ENCODE data around the gene CHRNA4. TPM values are rescaled to one million over a fixed set of nuclear protein-coding genes. Genes with fewer than 3 reads are reported as not detected.

Gene CHRNA4
- polyA plus RNA-seq, 12 donors = 0.22 to 2.5 (median 1.1) TPM; not detected in 2

DNA sequence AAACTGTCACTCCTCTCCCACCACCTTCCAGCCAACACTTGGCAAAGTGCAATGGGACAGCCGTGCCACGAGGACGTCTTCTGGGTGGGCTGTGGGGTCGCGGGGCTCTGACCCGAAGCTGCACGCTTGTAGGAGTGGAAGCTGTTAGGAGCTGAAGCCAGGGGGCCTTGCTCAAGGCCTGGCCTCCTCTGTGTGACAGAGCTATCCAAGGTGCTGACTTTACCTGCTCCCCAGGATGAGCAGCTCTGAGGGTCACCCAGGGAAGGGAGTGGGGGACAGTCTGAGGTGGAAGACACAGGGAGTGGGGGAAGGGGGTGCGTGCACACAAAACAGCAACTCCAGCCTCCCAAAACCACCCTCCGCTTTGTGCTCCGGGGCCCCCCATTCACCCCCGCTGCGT lies 17.5 kb upstream of the CHRNA4 start:
- DNase-seq = no peak

DNA sequence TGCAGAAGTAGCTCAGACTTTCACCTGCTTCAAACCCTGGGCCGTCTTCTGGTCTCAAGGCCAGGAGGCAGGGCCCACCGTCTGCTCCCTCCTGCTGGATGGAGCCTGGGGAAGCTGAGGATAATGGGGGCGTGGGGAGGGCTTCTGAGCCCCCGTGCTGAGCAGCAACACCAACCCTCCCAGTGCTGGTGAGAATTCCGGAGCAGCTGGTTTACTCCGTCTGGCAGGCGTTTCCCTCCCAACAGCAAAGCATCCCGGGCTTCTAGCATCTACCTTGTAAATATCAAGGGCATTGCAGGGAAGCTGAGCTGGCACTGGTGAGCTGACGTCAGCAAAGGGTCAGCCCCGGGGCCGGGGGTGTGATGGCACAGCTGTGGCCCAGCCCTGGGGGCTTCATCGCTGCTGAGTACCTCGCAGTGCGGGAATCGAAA lies 16.8 kb upstream of the CHRNA4 start:
- no peak for DNase-seq

DNA sequence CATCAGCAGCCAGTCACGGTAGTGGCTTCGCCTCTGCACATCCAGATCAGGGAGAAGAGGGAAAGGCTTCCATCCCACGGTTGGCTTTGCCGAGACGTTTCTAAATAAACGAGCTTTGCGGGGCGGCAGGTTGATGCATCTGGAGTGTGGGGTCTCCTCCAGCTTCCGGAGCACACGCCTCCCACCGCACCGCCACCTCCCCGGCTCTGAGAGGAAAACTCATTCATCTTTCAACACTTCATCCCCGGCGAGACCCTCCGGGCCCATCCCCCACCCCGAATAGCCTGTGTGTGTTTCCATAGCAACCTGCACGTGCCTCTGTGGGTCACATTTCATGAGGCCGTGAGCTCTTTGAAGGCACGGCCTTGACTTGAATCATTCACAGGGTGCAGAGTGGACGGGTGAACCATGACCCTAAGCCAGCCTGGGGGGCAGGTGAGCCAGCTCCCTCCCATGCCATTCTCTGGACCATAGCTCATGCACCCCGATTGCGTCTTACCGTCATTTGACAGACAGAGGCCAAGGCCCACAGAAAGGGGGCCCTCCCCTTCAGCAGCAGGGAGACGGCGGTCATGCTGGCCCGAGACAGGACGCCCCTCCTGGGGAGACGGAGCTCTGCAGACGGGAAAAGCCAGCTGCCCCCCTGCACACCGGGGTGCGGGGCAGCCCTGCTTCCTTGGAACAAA lies 16.2 kb upstream of the CHRNA4 start:
- no peak for DNase-seq

GRCh38 chr20:63376283-63377250 lies 15.4 kb upstream of the CHRNA4 start:
- no peak for DNase-seq

DNA sequence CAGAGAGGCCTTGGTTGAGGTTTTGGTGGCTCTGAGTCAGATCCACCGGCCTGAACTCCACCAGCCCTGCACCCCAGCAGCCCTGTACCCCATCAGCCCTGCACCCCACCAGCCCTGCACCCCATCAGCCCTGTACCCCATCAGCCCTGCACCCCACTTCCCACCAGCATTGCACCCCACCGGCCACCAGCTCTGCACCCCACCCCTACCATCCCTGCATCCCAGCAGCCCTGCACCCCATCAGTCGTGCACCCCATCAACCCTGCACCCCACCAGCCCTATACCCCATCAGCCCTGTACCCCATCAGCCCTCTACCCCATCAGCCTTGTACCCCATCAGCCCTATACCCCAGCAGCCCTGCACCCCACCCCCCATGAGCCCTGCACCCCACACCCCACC lies 14.3 kb upstream of the CHRNA4 start:
- DNase-seq = no peak

DNA sequence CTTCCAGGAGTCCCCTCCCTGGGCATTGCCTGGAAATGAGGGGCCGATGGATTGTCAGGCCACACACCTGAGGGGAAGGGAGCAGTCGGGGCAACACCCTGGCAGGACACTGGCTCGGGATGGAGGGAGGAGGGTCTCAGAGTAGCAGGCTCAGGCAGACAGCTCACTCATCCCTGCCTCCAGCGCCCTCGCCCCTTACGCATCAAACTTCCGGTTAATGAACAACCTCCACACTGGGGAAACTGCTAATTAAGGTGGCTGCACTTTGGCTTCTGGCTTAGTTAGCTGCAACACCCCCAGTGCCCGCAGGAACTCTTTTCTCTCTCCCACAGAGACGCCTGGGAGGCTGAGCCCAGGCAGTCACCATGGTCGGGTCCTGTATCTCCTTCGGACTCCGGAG lies 13.4 kb upstream of the CHRNA4 start:
- no peak for DNase-seq

DNA sequence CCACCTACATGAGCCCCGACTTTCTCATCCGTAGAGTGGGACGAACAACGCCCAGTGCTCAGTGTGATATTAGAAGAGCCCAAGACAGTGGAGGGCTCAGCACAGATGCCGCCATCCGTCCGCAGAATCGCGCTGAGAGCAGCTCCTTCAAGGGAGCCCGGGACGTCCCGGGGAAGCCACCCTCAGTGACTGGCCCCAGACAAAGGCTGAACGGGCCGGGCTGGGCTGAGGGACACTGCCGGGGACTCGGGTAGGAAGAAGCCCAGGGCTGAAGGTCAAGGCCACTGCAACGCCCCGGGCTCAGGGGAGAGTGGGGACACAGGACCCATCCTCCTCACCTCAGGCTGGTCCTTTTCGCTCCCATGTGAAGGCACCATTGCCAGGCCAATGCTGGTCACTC lies 12.8 kb upstream of the CHRNA4 start:
- no peak for DNase-seq

DNA sequence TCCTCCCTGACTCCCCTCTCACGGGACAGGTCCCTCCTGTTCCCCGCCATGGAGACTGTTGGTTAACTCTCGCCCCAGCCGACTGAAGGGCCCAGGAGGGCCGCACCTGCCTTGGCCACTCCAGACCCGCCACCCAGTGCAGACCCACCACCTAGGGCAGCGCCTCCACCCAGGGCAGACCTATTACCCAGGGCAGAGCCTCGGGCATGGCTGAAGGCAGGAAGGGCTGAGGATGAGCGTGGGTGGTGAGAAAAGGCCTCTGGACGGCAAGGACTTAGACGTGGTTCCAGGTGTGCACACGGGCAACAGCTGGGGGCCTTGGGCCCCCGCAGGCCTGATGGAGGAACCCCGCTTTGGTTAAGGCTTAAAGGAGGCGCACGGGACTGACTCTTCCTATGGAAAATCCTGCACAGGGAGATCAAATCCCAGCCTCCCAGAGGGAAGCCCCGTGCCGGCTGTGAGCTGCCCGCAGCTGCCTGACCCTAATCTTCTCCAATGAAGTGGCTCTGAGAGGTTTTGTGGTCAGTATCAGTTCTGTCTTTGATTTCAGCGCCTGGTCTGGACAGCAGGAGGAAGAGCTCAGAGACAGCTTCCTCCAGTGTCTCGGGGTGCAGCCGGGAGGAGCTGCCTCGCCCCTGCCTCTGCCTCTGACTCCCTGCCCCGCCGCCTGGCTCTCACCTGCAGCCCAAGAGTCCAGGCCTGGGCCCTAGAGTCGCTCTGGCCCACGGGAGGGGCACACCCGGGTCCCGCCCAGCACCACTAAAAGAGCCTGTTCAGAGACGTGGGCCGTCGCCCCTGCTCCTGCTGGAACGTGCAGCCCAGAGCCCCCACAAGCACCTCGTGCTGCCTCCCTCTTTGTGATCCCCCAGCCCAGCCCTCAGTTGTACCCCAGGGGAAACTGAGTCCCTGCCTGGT lies 12.1 kb upstream of the CHRNA4 start:
- no peak for DNase-seq

GRCh38 chr20:63371291-63371865 lies 10.2 kb upstream of the CHRNA4 start:
- no peak for DNase-seq

- DNase-seq = no peak
These were observed 9.6 kb upstream of the CHRNA4 start for GRCh38 chr20:63370618-63371187.

DNA sequence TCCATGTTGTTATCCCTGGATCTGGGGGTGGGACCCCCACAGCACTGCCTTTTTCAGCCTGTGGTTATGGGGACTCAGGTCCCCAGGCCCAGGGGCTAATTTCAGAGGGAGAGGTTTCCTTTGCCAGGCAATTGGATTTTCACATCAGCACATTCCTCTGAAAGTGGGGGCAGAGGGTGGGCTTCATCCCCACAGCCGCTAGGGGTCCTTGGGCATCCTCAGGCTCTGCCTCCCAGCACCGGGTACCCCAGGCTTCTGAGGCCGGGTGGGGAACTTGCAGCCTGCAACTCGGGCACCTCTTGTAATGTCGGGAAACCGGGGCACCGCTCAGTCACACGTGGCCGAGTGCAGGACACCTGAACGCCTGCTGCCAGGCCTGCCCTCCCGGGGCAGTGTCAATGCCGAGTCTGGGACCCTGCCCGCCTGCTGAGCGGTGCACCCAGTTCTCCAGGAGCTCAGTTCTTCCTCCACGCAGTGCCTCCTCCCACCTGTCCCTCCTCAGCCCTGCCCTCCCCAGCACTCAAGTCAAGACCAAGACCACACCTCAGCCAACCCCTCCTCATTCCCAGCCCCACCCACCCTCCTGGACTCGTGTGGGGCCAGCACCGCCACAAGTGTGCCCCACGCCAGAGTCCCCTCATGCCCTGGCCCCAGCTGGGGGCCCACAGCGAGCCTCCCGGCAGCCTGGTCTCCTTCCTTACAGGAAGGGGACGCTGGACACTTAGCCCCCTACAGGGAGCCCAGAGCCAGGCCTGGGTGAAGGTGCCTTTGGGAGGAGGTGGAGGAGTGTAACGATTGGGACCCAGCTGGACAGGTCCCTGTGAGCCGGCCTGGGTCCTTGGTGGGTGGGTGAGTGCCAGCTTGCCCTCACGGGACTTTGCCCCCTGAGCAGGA lies 8.8 kb upstream of the CHRNA4 start:
- DNase-seq = no peak

GRCh38 chr20:63369024-63369530 lies 7.9 kb upstream of the CHRNA4 start:
- no peak for DNase-seq

DNA sequence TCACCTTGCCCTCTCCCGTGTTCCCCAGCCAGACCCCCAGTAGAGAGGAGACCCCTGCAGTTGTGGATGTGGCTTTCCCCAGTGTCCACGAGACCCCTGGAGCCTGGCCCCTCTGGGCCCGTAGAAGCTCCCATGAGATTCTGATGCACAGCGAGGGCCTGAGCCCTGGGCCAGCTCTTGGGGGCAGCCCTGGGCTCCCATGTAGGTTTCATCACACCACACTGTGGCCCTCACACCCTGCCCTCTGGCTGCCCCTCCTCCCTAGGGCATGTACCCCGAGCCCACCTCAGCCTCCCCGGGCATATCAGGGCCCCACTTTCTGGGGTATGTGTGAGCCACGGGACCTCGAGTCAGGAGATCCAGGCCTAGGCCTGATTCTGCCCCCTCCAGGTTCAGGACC lies 7.0 kb upstream of the CHRNA4 start:
- DNase-seq = no peak

DNA sequence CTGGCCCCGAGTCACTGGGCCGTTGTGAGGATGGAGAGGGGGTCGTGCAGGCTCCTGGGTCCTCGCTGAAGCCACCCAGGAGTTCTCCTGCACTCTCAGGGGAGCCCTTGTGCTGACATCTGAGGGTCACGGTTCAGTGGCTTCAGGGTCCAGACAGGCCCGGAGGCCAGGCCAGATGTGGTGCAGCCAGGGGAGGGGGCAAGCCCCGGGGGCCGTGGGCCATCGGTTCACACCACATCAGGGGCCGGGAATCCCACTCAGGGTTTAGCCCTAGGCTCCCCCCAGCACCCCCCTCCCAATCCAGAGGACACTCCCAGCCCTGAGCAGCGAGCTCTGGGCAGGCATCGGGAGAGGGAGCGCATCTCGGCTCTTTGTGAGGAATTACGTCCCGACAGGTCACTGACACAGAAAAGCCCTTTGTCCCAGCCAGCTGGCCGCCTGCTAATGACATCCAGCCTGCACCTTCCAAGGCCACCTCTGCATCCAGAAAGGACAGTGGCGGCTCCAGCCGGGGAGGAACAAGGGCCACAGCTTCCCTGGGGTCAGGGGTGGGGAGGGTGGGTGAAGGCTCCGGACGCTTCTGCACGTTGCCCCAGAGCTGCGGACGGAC lies 6.4 kb upstream of the CHRNA4 start:
- DNase-seq = no peak

DNA sequence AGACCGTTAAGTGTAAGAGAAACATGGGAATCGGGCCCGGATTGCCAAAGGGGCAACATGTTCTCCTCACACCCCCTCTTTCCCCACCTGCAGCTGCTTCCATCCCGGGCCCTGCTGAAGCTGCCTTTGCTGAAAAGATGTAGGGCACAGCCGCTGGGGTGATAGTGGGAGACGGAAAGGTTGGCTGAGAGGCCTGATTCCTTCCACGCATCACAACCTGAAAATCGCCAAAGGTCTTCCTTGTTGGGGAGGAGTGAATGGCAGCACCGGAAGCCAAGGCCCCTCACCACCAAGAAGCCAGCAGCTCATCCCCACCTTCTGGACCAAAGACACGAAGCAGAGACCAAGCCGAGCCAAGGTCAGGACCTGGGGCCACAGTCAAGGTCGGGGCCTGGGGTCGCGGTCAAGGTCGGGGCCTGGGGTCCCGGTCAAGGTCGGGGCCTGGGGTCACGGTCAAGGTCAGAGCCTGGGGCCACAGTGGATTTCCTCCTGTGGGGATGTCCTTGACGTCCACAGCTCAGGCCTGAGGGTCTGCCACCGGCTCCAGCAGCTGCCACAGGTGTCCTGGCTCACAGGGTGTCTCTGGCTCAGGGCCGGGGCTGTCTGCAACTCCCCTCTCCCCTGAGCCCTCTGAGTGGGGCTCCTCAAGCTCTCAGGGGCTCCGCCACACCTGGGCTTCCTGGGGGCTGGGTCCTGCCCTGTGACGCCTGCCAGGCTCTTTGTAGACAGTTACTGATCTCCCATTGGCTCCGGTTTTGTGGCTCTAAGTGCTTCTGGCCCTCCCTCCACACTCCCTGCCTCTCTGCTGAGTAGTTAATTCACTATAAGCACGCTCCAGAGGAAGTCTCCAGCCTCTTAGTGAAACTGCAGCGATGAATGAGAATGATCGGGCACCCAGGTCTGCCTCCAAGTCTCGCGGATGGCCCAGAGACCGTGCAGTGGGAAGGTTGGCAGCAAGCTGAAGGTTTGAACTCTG lies 5.5 kb upstream of the CHRNA4 start:
- DNase-seq = no peak

DNA sequence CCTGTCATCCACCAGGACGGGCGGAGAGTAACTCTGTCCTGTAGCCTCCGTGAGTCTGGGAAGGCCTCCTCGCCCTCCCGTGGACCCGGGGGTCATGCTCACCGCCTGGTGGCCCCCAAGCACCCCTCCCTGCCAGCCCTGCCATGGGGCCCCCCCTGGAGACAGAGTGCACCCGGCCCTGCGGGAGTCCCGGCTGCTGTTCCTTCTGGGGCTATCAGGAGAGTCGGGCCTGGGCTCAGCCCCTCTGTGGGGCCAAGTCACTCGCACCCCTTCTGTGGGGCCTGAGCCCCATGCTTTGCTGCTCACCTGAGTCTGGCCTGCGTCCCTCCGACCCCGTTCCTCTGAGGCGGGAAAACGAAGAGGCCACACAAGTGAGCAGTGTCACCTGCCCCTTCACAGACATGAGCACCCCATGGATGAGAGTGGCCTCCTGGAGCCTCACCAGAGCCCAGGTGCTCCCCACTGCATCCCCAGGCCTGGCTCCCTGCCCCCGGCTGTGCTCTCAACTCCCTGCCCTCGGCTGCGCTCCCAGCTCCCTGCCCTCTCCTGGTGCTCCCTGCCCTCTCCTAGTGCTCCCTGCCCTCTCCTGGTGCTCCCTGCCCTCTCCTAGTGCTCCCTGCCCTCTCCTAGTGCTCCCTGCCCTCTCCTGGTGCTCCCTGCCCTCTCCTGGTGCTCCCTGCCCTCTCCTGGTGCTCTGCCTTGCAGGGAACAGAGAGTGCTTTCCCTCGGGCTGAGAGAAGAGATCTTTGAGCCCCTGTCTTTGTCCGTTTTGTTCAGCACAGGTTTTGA lies 4.6 kb upstream of the CHRNA4 start:
- DNase-seq = no peak
